Measurements from ENCODE around the gene NEDD4L. TPM values are rescaled to one million over a fixed set of nuclear protein-coding genes. Genes with fewer than 3 reads are reported as not detected.

NEDD4L gene
- total RNA-seq, 1 donor from 2014 or later, result 93.9 TPM

GRCh38 chr18:58269931-58270330 is 225.9 kb downstream of the NEDD4L start:
- FAIRE-seq, result no peak
- H3K4me1 ChIP-seq (ENCODE audit: insufficient read depth, low read length), result peaks cover 27% of the 10 kb centered on the region
- Mint-ChIP-seq H3K9me3 (ENCODE audit: unreplicated experiment) (no peaks in the 10 kb centered on the region), H3K36me3 (ENCODE audit: low read depth, unreplicated experiment) (peaks cover 2% of the 10 kb centered on the region), H3K4me3 (ENCODE audit: unreplicated experiment) (no peak overlapping the region), H3K27me3 (ENCODE audit: low read depth, unreplicated experiment) (no peaks in the 10 kb centered on the region), H3K4me1 (ENCODE audit: low read depth, unreplicated experiment) (peaks cover 38% of the 10 kb centered on the region), H3K27ac (ENCODE audit: unreplicated experiment) (peak overlapping the region; percentile 54)
- no peak overlapping the region for H2AFZ ChIP-seq (ENCODE audit: low read depth, low read length)
- DNase-seq (ENCODE audit: low read depth), result no peak
- H3K27ac ChIP-seq (ENCODE audit: low read depth, low read length), result no peak overlapping the region
- no peak for TF ChIP-seq EZH2 (IDR thresholded peaks at IDR 0.05; ENCODE audit: insufficient read depth, low read length)
- TF ChIP-seq, protein P1, sequence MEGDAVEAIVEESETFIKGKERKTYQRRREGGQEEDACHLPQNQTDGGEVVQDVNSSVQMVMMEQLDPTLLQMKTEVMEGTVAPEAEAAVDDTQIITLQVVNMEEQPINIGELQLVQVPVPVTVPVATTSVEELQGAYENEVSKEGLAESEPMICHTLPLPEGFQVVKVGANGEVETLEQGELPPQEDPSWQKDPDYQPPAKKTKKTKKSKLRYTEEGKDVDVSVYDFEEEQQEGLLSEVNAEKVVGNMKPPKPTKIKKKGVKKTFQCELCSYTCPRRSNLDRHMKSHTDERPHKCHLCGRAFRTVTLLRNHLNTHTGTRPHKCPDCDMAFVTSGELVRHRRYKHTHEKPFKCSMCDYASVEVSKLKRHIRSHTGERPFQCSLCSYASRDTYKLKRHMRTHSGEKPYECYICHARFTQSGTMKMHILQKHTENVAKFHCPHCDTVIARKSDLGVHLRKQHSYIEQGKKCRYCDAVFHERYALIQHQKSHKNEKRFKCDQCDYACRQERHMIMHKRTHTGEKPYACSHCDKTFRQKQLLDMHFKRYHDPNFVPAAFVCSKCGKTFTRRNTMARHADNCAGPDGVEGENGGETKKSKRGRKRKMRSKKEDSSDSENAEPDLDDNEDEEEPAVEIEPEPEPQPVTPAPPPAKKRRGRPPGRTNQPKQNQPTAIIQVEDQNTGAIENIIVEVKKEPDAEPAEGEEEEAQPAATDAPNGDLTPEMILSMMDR (IDR thresholded peaks at IDR 0.05; ENCODE audit: insufficient read depth, low read depth, low read length), result no peak
- peaks cover under 1% of the 10 kb centered on the region for H3K36me3 ChIP-seq (ENCODE audit: insufficient read depth, low read length)
- peaks cover 71% of the 10 kb centered on the region for H4K20me1 ChIP-seq (ENCODE audit: insufficient read depth, low read length)
- H3K27me3 ChIP-seq (ENCODE audit: insufficient read depth, low read length), result no peaks in the 10 kb centered on the region
- no peak overlapping the region for H3K4me3 ChIP-seq (ENCODE audit: insufficient read depth, low read depth, low read length)
- H3K4me2 ChIP-seq (ENCODE audit: low read length), result no peak overlapping the region
- peaks cover 83% of the 10 kb centered on the region for H3K79me2 ChIP-seq (ENCODE audit: insufficient read depth, low read length)
- no peak overlapping the region for H3K9ac ChIP-seq (ENCODE audit: low read length)
- no peaks in the 10 kb centered on the region for H3K9me3 ChIP-seq (ENCODE audit: insufficient read depth, low read depth, low read length)

GRCh38 chr18:58270396-58270795 is 226.4 kb downstream of the NEDD4L start:
- H3K27ac Mint-ChIP-seq (ENCODE audit: unreplicated experiment), result peak overlapping the region; percentile 13
- no peak overlapping the region for H3K27ac ChIP-seq (ENCODE audit: low read depth, low read length)
- H2AFZ ChIP-seq (ENCODE audit: low read depth, low read length), result no peak overlapping the region
- H3K27me3 ChIP-seq (ENCODE audit: insufficient read depth, low read length), result no peaks in the 10 kb centered on the region
- H3K36me3 ChIP-seq (ENCODE audit: insufficient read depth, low read length), result no peaks in the 10 kb centered on the region
- peaks cover 38% of the 10 kb centered on the region for H3K4me1 Mint-ChIP-seq (ENCODE audit: low read depth, unreplicated experiment)
- FAIRE-seq (no peak), DNase-seq (ENCODE audit: low read depth) (no peak)
- H3K4me2 ChIP-seq (ENCODE audit: low read length), result no peak overlapping the region
- H3K27me3 Mint-ChIP-seq (ENCODE audit: low read depth, unreplicated experiment), result no peaks in the 10 kb centered on the region
- no peaks in the 10 kb centered on the region for H3K9me3 Mint-ChIP-seq (ENCODE audit: unreplicated experiment)
- no peak for TF ChIP-seq EZH2 (IDR thresholded peaks at IDR 0.05; ENCODE audit: insufficient read depth, low read length)
- TF ChIP-seq, protein P1 (IDR thresholded peaks at IDR 0.05; ENCODE audit: insufficient read depth, low read depth, low read length), result no peak
- H3K9me3 ChIP-seq (ENCODE audit: insufficient read depth, low read depth, low read length), result no peaks in the 10 kb centered on the region
- no peak overlapping the region for H3K4me3 Mint-ChIP-seq (ENCODE audit: unreplicated experiment)
- no peak overlapping the region for H3K4me3 ChIP-seq (ENCODE audit: insufficient read depth, low read depth, low read length)
- H3K79me2 ChIP-seq (ENCODE audit: insufficient read depth, low read length), result peaks cover 81% of the 10 kb centered on the region
- no peak overlapping the region for H3K9ac ChIP-seq (ENCODE audit: low read length)
- peaks cover 27% of the 10 kb centered on the region for H3K4me1 ChIP-seq (ENCODE audit: insufficient read depth, low read length)
- peaks cover 69% of the 10 kb centered on the region for H4K20me1 ChIP-seq (ENCODE audit: insufficient read depth, low read length)
- peaks cover 2% of the 10 kb centered on the region for H3K36me3 Mint-ChIP-seq (ENCODE audit: low read depth, unreplicated experiment)

DNA sequence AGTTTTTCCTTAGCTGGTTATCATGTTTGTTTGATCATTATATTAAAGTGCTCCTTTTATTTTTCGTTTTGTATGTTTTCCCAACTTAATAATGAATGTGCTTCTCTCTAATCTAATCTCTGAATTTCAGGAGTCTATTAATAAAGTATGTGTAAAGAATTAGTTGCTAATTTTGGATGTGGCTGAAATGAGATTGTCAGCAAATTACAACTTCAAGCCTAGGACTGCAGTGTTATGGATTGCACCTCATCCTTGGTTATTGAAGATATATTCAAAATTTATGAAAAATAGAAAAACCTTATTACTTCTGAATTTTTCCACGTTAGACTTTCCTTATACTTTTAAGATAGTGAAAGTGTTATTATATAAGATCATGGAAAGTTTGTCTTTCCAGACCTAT is 227.7 kb downstream of the NEDD4L start:
- H3K4me1 Mint-ChIP-seq (ENCODE audit: low read depth, unreplicated experiment), result peaks cover 38% of the 10 kb centered on the region
- H3K4me3 ChIP-seq (ENCODE audit: insufficient read depth, low read depth, low read length), result no peak overlapping the region
- no peak for FAIRE-seq
- no peaks in the 10 kb centered on the region for H3K36me3 ChIP-seq (ENCODE audit: insufficient read depth, low read length)
- H3K9me3 ChIP-seq (ENCODE audit: insufficient read depth, low read depth, low read length), result no peaks in the 10 kb centered on the region
- H3K36me3 Mint-ChIP-seq (ENCODE audit: low read depth, unreplicated experiment), result peaks cover 2% of the 10 kb centered on the region
- H2AFZ ChIP-seq (ENCODE audit: low read depth, low read length), result no peak overlapping the region
- peaks cover 72% of the 10 kb centered on the region for H4K20me1 ChIP-seq (ENCODE audit: insufficient read depth, low read length)
- no peak for DNase-seq (ENCODE audit: low read depth)
- H3K79me2 ChIP-seq (ENCODE audit: insufficient read depth, low read length), result peaks cover 85% of the 10 kb centered on the region
- H3K4me1 ChIP-seq (ENCODE audit: insufficient read depth, low read length), result peaks cover 27% of the 10 kb centered on the region
- H3K27ac ChIP-seq (ENCODE audit: low read depth, low read length), result no peak overlapping the region
- H3K27me3 ChIP-seq (ENCODE audit: insufficient read depth, low read length), result no peaks in the 10 kb centered on the region
- TF ChIP-seq, protein P1 (IDR thresholded peaks at IDR 0.05; ENCODE audit: insufficient read depth, low read depth, low read length), result no peak
- TF ChIP-seq EZH2 (IDR thresholded peaks at IDR 0.05; ENCODE audit: insufficient read depth, low read length), result no peak
- H3K27me3 Mint-ChIP-seq (ENCODE audit: low read depth, unreplicated experiment), result no peaks in the 10 kb centered on the region
- H3K4me2 ChIP-seq (ENCODE audit: low read length), result no peak overlapping the region
- H3K4me3 Mint-ChIP-seq (ENCODE audit: unreplicated experiment), result no peak overlapping the region
- H3K9me3 Mint-ChIP-seq (ENCODE audit: unreplicated experiment), result no peaks in the 10 kb centered on the region
- H3K27ac Mint-ChIP-seq (ENCODE audit: unreplicated experiment), result no peak overlapping the region
- H3K9ac ChIP-seq (ENCODE audit: low read length), result no peak overlapping the region
